Measurements from ENCODE around the gene EXPH5.

EXPH5 gene

DNA sequence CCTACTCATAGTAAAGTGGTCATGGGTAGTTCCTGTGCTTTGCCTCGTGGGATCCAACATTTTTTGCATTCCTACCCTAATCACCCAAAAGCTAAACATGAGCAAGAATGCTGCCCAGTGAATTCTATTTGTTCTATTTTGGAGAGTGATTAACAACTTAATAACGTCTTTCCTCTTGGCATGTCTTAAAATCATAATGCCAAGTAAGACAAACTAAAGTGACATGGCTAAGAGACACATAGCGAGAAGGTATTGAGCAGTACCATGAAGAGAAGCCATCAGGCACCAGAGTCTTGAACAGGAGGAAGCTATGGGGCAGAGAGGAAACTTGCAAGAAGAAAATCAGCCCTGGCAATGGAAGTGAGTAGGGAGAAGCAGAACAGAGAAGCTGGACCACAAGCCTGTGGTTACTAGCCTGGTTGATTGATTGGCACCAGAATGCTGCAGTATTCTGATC, 32.0 kb downstream of the EXPH5 start:
- peaks cover 6% of the 10 kb centered on the region for H3K4me1 ChIP-seq (ENCODE audit: insufficient read depth, low read length)
- H3K36me3 ChIP-seq (ENCODE audit: insufficient read depth, low read length): no peaks in the 10 kb centered on the region; the same call in 1 of the 2 replicates
- no peak overlapping the region for H3K9ac ChIP-seq (ENCODE audit: low read depth, low read length)
- H3K9me3 ChIP-seq (ENCODE audit: control insufficient read depth, insufficient read depth, low read length): no peaks in the 10 kb centered on the region

DNA sequence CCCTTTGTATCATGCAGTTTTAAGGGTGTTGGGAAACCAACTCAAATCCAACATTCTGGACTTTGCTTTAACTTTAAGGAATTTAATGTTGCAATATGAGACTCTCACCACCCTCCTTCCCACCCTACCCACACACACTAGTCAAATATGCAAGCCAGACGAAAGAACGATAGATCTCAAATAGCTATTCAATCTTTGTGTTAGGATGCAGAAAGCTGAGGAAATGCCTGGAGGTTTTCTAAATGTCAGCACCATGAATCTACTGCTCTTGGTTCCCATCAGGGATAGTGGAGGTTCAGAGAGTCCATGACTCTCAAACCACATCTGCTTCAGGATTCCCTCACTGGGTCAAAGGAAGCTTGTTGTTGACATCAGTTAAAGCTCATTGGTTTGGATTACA, 33.7 kb downstream of the EXPH5 start:
- H3K36me3 ChIP-seq (ENCODE audit: insufficient read depth, low read length): no peaks in the 10 kb centered on the region; the same call in 1 of the 2 replicates
- H3K9me3 ChIP-seq (ENCODE audit: control insufficient read depth, insufficient read depth, low read length): no peaks in the 10 kb centered on the region
- peaks cover 6% of the 10 kb centered on the region for H3K4me1 ChIP-seq (ENCODE audit: insufficient read depth, low read length)
- H3K9ac ChIP-seq (ENCODE audit: low read depth, low read length): no peak overlapping the region

DNA sequence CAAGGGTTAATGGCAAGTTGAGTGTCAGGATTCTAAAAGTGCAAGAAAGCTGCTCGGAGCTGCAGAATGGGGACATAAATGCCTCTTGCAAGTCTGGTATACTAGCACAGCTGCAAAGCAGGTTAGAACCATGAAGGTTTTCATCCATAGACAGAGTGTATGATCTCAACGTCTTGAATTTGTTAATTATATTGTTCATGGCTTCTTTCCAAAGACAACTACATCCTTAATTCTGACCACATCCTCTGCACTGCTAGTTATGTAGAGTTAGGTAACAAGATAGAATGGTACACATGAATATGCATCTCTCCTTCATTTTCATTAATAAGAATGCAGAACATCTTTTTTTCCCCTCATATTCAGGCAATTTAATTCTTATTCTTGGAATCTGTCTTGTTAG, 34.2 kb downstream of the EXPH5 start:
- H3K9ac ChIP-seq (ENCODE audit: low read depth, low read length): no peak overlapping the region

DNA sequence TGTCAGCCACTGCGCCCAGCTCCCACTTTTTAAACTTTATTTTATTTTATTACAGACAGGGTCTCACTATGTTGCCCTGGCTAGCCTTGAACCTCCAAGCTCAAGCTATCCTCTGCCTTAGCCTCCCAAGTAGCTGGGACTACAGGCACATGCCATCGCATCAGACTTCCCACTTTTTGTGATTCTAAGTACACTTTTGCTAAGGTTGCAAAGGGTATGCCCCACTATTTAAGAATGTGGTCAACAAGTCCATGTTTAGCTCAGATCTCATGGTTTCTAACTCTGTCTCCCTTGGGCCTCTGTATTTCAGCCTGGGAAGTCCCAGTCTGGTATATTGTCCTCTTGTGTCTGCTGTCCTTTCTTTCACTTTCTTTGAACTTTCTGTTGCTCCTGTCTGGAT, 35.3 kb downstream of the EXPH5 start:
- Histone ChIP-seq H3K9ac (ENCODE audit: low read depth, low read length) (no peak overlapping the region), H3K4me1 (ENCODE audit: insufficient read depth, low read length) (peaks cover 6% of the 10 kb centered on the region), H3K36me3 (ENCODE audit: insufficient read depth, low read length) (no peaks in the 10 kb centered on the region; the same call in 1 of the 2 replicates), H3K9me3 (ENCODE audit: control insufficient read depth, insufficient read depth, low read length) (no peaks in the 10 kb centered on the region)

More for the DNA sequence above, 34.2 kb downstream of the EXPH5 start:
- no peaks in the 10 kb centered on the region; the same call in 1 of the 2 replicates for H3K36me3 ChIP-seq (ENCODE audit: insufficient read depth, low read length)
- no peaks in the 10 kb centered on the region for H3K9me3 ChIP-seq (ENCODE audit: control insufficient read depth, insufficient read depth, low read length)
- H3K4me1 ChIP-seq (ENCODE audit: insufficient read depth, low read length): peaks cover 6% of the 10 kb centered on the region

DNA sequence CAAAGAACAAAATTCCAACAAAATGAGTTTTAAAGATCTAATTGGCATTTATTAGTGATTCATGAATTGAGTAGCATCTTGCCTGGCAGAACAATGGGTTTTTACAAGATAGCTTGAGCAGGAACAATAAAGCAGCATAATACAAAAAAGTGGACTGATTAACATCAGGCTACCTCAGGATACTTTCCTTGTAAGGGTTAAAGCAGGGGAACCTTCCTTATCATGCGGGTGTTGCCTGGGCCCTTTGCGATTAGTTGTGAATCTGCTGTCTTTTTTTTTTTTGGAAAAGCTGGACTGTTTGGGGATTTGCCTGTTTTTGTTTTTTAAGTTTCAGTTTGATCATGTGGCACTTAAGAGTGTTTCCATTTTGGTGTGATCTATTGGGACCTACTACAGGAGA, 37.5 kb downstream of the EXPH5 start:
- Histone ChIP-seq H3K9ac (ENCODE audit: low read depth, low read length) (no peak overlapping the region), H3K36me3 (ENCODE audit: insufficient read depth, low read length) (no peaks in the 10 kb centered on the region), H3K4me1 (ENCODE audit: insufficient read depth, low read length) (peaks cover 10% of the 10 kb centered on the region; the same call in 1 of the 2 replicates), H3K9me3 (ENCODE audit: control insufficient read depth, insufficient read depth, low read length) (no peaks in the 10 kb centered on the region)

DNA sequence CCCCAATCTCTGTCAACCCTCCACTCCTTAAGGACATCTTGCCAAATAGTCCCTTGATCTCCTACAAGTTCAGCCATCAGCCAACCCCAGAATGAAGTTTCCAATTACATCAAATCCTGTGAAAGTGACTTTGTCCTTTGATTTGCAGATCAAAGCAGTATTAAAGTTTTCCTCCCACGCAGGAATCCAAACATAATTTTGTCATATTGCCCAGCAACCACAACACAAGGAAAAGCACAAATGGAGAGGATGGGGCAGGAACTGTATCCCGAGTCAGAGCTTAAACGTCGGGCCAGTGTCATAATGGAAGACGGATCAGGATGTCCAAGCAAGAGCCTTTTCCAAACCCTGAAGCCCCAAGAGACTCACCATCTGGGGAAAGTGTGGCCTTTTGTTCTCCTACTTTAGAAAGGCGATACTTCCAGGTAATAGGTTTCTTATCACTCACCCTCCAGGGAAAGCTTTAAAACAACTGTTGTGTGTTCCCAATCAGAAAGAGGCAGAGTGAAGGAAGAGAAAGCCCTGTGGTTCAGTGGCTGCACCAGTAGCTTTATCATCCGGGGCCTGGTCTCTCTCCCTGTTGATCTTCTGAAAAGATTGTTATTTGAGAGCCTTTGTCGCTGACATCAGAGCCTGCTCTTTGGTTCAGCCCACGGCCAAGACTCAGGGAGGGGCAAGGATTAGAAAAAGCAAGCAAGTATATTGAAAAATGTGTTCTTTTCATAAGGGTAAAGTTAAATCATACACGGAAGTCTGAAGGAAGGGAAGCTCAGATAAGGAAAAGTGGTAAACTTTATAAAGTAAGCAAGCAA, 41.7 kb downstream of the EXPH5 start:
- Histone ChIP-seq H3K9me3 (ENCODE audit: control insufficient read depth, insufficient read depth, low read length) (no peaks in the 10 kb centered on the region), H3K4me1 (ENCODE audit: insufficient read depth, low read length) (peaks cover 10% of the 10 kb centered on the region; the same call in 1 of the 2 replicates), H3K36me3 (ENCODE audit: insufficient read depth, low read length) (no peaks in the 10 kb centered on the region), H3K9ac (ENCODE audit: low read depth, low read length) (no peak overlapping the region)

DNA sequence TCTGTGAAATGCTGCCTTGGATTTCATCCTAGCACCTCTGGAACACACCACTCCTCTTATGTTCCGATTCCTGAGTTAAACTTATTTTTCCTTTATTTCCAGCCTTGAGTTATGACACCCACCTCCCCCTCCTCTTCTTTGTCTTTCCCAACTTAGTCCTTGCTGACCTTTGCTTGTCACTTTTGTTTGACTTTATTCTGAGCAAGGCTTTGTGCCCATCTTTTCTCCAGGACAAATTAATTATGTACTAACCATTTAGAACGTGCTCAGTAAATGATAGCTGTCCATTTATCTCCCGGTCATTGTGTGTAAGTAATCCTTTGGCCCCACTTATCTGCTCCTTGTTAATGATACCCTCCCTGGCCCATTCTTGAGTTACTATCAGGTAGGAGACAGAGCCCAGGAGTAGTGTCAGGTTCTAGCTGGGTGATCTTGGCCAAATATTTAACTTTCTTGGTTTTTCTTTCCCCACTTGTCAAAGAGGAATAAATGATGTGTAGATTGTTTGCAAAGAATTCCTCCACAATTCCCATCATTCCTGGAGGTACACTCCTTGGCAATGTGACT, 44.2 kb downstream of the EXPH5 start:
- Histone ChIP-seq H3K4me1 (ENCODE audit: insufficient read depth, low read length) (peaks cover 10% of the 10 kb centered on the region; the same call in 1 of the 2 replicates), H3K36me3 (ENCODE audit: insufficient read depth, low read length) (no peaks in the 10 kb centered on the region), H3K9ac (ENCODE audit: low read depth, low read length) (no peak overlapping the region), H3K9me3 (ENCODE audit: control insufficient read depth, insufficient read depth, low read length) (no peaks in the 10 kb centered on the region)

DNA sequence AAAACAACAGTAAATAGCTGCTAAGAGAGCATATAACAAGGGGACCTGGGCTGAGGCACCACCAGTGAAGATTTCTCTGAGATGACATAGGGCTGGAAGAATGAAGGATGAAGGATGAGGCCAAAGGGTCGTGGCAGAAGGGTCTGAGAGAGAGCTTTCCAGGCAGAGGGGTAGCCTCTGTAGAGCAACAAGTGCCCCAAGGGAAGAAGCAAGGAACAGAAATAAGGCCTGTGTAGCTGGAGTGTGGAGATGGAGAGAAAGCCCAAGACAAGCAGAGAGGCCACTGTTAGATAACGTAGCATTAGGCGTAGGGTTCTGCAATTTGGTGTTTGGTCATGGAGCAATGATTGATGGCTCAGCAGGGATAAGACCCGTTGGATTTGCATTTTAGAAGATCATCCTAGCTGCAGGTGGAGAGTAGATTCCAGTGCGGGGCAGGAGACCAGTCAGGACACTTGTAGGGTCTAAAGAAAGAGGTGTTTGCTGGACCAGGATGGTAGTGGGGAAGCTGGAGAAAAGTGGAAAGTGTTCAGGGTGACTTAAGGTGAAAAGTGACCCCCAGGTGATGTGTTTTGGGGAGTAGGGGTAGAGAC, 47.6 kb downstream of the EXPH5 start:
- H3K9me3 ChIP-seq (ENCODE audit: control insufficient read depth, insufficient read depth, low read length): no peaks in the 10 kb centered on the region
- H3K36me3 ChIP-seq (ENCODE audit: insufficient read depth, low read length): no peaks in the 10 kb centered on the region
- no peak overlapping the region for H3K9ac ChIP-seq (ENCODE audit: low read depth, low read length)
- no peaks in the 10 kb centered on the region for H3K4me1 ChIP-seq (ENCODE audit: insufficient read depth, low read length)

DNA sequence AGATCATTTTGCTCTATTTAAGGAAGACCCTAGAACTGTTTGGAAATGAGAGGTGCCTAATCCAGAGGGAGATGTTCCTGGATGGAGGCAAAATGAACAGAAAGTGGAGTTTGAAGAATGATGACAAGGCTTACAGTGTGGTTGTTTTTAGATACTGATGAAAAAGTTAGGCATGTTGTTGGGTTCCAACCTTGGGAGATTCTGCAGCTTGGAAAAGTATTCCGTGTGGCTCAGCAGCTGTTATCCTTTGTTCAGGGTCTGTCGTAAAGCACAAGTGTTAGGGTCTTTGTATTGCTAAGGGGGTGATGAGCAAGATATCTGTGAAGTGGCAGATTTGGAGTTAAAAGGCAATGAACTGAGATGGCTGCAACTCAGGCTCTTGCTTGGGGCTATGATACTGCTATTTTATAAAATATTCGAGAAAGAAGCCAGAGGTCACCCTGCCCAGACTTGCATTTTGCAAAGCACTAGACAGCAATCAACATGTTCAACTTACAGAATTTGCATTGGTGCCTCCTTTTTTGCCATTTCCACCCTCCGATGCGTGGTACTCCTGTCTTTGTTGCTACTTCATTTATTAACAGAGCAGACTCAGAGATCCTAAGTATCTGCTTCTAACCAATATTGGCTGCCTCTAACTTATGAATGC, 50.1 kb downstream of the EXPH5 start:
- no peak overlapping the region for H3K9ac ChIP-seq (ENCODE audit: low read depth, low read length)
- H3K4me1 ChIP-seq (ENCODE audit: insufficient read depth, low read length): peaks cover 5% of the 10 kb centered on the region; the same call in 1 of the 2 replicates
- no peaks in the 10 kb centered on the region for H3K9me3 ChIP-seq (ENCODE audit: control insufficient read depth, insufficient read depth, low read length)
- no peaks in the 10 kb centered on the region for H3K36me3 ChIP-seq (ENCODE audit: insufficient read depth, low read length)

DNA sequence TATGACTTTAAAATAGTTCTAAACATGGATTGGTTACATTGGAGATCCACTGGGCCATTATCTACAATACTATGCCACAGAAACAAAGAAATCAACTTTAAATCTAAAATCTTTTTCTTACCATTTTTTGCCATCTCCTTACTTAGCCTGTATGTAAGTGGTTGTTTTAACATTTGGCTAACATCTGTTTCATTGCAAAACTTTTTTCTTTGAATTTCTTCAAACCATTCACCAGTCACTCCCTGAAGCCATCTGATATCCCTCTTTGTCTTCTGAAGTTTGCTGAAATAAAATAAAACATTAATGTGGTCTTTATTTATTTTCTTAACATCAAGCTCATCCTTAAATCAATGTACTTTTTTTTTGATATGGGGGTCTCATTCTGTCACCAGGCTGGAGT, 52.0 kb downstream of the EXPH5 start:
- Histone ChIP-seq H3K9ac (ENCODE audit: low read depth, low read length) (no peak overlapping the region), H3K36me3 (ENCODE audit: insufficient read depth, low read length) (no peaks in the 10 kb centered on the region), H3K4me1 (ENCODE audit: insufficient read depth, low read length) (peaks cover 5% of the 10 kb centered on the region; the same call in 1 of the 2 replicates), H3K9me3 (ENCODE audit: control insufficient read depth, insufficient read depth, low read length) (no peaks in the 10 kb centered on the region)

DNA sequence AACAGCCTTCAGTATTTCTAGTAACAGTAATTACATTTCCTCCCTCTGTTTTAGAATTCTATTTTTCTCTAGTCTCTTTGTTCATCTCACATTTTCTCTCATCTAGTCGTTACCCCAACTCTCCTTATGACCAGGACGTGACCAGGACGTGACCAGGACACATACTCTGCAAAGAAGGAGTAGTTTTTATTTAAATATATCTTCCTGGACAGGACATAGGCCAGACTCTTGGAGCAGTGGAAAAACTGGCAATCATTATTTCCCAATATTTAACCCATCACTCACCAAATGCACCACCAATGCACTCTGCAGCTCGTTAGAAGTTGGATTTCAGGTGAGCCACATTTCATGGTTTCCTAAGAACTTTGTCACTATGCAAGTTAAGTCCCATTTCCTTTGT, 55.1 kb downstream of the EXPH5 start:
- Histone ChIP-seq H3K36me3 (ENCODE audit: insufficient read depth, low read length) (no peaks in the 10 kb centered on the region), H3K9me3 (ENCODE audit: control insufficient read depth, insufficient read depth, low read length) (no peaks in the 10 kb centered on the region), H3K4me1 (ENCODE audit: insufficient read depth, low read length) (peaks cover 5% of the 10 kb centered on the region; the same call in 1 of the 2 replicates), H3K9ac (ENCODE audit: low read depth, low read length) (no peak overlapping the region)

DNA sequence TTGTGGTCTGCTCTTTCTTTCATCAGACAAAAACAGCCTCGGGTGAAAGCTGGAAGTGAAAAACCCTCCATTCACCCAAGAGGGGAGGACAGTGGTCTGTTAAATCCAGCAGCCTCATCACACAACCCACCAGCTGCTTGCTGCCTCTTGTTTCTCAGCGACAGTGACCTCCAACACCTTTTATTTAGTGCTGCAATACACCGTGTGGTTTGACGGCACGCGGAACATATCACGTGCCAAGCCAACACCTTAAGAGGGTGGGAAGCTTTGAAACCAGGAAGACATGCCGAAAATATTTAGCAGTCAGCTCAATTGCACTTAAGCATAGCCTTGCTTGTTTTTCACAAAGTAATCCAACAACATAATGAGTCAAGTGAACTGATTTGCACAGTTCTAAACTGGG, 55.5 kb downstream of the EXPH5 start:
- no peaks in the 10 kb centered on the region for H3K9me3 ChIP-seq (ENCODE audit: control insufficient read depth, insufficient read depth, low read length)
- H3K4me1 ChIP-seq (ENCODE audit: insufficient read depth, low read length): peaks cover 5% of the 10 kb centered on the region; the same call in 1 of the 2 replicates
- H3K36me3 ChIP-seq (ENCODE audit: insufficient read depth, low read length): no peaks in the 10 kb centered on the region
- H3K9ac ChIP-seq (ENCODE audit: low read depth, low read length): no peak overlapping the region

DNA sequence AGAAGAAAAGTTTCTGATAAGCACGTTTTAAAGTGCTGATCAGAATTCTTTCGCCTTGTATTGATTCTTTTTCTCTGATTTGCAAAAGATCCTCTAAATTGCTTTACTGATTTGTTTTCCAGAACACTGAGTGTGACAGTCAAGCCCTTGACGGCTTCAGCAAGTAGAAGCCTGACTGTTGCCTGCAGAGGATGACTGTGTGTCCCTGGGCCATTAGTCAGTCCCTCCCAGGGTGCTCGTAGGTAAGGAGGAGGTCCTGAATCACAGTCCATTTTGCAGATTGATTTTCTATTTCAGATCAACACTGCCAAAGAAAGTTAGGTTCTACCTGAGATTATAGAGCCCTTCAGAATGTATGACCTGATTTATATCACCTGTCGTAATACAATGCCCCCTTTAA, 56.8 kb downstream of the EXPH5 start:
- Histone ChIP-seq H3K9me3 (ENCODE audit: control insufficient read depth, insufficient read depth, low read length) (no peaks in the 10 kb centered on the region), H3K4me1 (ENCODE audit: insufficient read depth, low read length) (peaks cover 5% of the 10 kb centered on the region; the same call in 1 of the 2 replicates), H3K36me3 (ENCODE audit: insufficient read depth, low read length) (no peaks in the 10 kb centered on the region), H3K9ac (ENCODE audit: low read depth, low read length) (no peak overlapping the region)

DNA sequence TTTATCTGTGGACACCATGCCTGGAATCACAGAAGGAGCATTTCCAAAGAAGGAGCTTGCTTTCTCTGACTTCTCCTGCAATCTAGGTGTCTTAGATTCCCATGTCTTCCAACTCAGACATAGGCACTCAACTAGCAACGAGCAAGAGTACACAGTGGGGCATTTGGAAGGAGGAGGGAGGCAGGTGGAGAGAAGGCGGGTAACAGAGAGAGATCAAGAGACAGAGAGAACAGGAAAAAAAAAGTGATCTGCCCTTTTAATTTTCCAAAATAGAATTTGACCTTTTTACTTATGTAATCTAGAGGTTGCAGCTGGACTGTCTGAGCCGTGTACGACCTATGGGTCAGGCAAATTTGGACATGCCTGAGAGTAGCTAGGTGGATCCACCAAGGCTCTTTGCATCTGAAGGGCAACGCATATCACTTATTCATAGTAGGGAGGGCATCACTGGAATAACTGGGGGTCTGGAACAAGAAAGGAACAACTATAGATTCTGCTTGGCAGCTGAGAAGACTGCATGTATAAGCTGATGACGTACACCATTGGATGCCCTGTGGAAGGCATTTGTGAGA, 58.1 kb downstream of the EXPH5 start:
- Histone ChIP-seq H3K4me1 (ENCODE audit: insufficient read depth, low read length) (peaks cover 5% of the 10 kb centered on the region; the same call in 1 of the 2 replicates), H3K36me3 (ENCODE audit: insufficient read depth, low read length) (no peaks in the 10 kb centered on the region), H3K9me3 (ENCODE audit: control insufficient read depth, insufficient read depth, low read length) (no peaks in the 10 kb centered on the region), H3K9ac (ENCODE audit: low read depth, low read length) (no peak overlapping the region)
